K562 (cell line): Measurements from ENCODE around the gene LLGL1. TPM values are rescaled to one million over a fixed set of nuclear protein-coding genes. Genes with fewer than 3 reads are reported as not detected.
A peak's percentile ranks its signal among the peaks of the same experiment; 100 is the strongest.

ENCODE experiments used
- ATAC-seq: fragments of 200-7000 bp; cut with Tn5 transposase; 3 replicates; pipeline ENCODE4 v1.9.1; 2020; ENCODE audit warnings: moderate library complexity
- BruUV-seq: library from RNA; stranded (reverse); fragments of 400-500 nt; replicated peaks from 2 replicates; lab custom pipeline; 2021; lab: Mats Ljungman, UMichigan
- CTCF ChIA-PET: fragments of 300-600 bp; formaldehyde crosslinking; extraction: SDS; loops from one replicate; lab custom pipeline; 2021; ENCODE audit warnings: low intra/inter-chr PET ratio; lab: Yijun Ruan, JAX
- POLR2A ChIA-PET: fragments of 300-600, 350-650 bp; sonication (Branson Sonifier 250); formaldehyde crosslinking; extraction: SDS; loops from one replicate; lab custom pipeline; 2021; ENCODE audit warnings: antibody characterized with exemption, inconsistent platforms; lab: Yijun Ruan, JAX
- DNase-seq, 4 experiments: peaks; one replicate each; pipeline versions ENCODE4 v3.0.0 to v3.0.0-alpha.2; 2011 to 2018; ENCODE audit warnings: low spot score in 3 of 4, mixed read lengths in 3 of 4; ENCODE audit errors: extremely low read depth in 1 of 4
- FAIRE-seq: peaks from 2 replicates; lab custom pipeline; 2011; peaks lifted over from hg19 to GRCh38; lab: Jason Lieb, UNC
- H2AFZ ChIP-seq: 2 replicates; pipeline ENCODE4 v1.6.0; 2011; ENCODE audit warnings: low read depth, low read length, control low read depth, inconsistent platforms
- H3K27ac ChIP-seq: fragments of 200-600 bp; 3 replicates; pipeline ENCODE4 v1.8.0; 2011; ENCODE audit warnings: low read depth, mild to moderate bottlenecking, control low read depth, inconsistent platforms, low read length, moderate library complexity, mixed read lengths; ENCODE audit errors: extremely low read depth
- H3K27me3 ChIP-seq, 2 experiments: fragments of 300-600 bp in 1 of 2; 2 replicates in 1 of 2; 3 replicates in 1 of 2; pipeline versions ENCODE4 v1.6.0 to v1.8.0; 2011; ENCODE audit warnings: inconsistent platforms in 2 of 2, low read length in 2 of 2, mild to moderate bottlenecking in 1 of 2, mixed read lengths in 1 of 2, moderate library complexity in 1 of 2; ENCODE audit not compliant: control insufficient read depth in 2 of 2, insufficient read depth in 2 of 2
- H3K36me3 ChIP-seq: fragments of 300-600 bp; 3 replicates; pipeline ENCODE4 v1.8.0; 2011; ENCODE audit warnings: mild to moderate bottlenecking, low read length, inconsistent platforms; ENCODE audit not compliant: control insufficient read depth, insufficient read depth
- H3K4me1 ChIP-seq, 2 experiments: fragments of 200-600 bp in 1 of 2; replicated peaks in 1 of 2; 2 replicates in 1 of 2; 3 replicates in 1 of 2; pipeline versions ENCODE4 v1.5.1 to v1.8.0; 2011; ENCODE audit warnings: inconsistent platforms in 2 of 2, low read length in 2 of 2, mild to moderate bottlenecking in 1 of 2, mixed read lengths in 1 of 2, moderate library complexity in 1 of 2; ENCODE audit not compliant: control insufficient read depth in 2 of 2, insufficient read depth in 2 of 2
- H3K4me2 ChIP-seq: 2 replicates; pipeline ENCODE4 v1.6.1; 2011; ENCODE audit warnings: low read length, control low read depth, inconsistent platforms, mixed read lengths; ENCODE audit not compliant: insufficient read depth
- H3K4me3 ChIP-seq: fragments of 200-600 bp; sonication (generic), shearing (Covaris generic); 2 replicates; pipeline ENCODE4 v1.5.1; 2016; ENCODE audit warnings: control low read depth, inconsistent platforms
- H3K79me2 ChIP-seq: fragments of 200-600 bp; 3 replicates; pipeline ENCODE4 v1.8.0; 2011; ENCODE audit warnings: low read length, inconsistent platforms; ENCODE audit not compliant: control insufficient read depth, insufficient read depth
- H3K9ac ChIP-seq, 2 experiments: 2 replicates each; pipeline versions ENCODE4 v1.6.0 to v1.6.1; 2011; ENCODE audit warnings: low read depth in 2 of 2, low read length in 2 of 2, control low read depth in 1 of 2, inconsistent platforms in 1 of 2, mild to moderate bottlenecking in 1 of 2, mixed read lengths in 1 of 2; ENCODE audit not compliant: insufficient read depth in 1 of 2
- H3K9me1 ChIP-seq: one replicate; pipeline ENCODE4 v1.6.0; 2011; ENCODE audit warnings: inconsistent platforms, mild to moderate bottlenecking, low read length, moderate library complexity; ENCODE audit not compliant: control insufficient read depth, insufficient read depth
- H3K9me3 ChIP-seq: replicated peaks from 2 replicates; pipeline ENCODE4 v1.5.1; 2011; ENCODE audit warnings: low read depth, low read length, inconsistent platforms; ENCODE audit not compliant: control insufficient read depth, insufficient read depth
- H4K20me1 ChIP-seq: replicated peaks from 2 replicates; pipeline ENCODE4 v1.6.1; 2011; ENCODE audit warnings: low read length, inconsistent platforms, mixed read lengths; ENCODE audit not compliant: control insufficient read depth, insufficient read depth
- BRD9 ChIP-seq: fragments of 450-650 bp; IDR thresholded peaks from 2 replicates; pipeline ENCODE4 v1.6.1; 2018; ENCODE audit warnings: low read depth; ENCODE audit not compliant: partially characterized antibody
- CBX5 ChIP-seq: IDR thresholded peaks from 2 replicates; pipeline ENCODE4 v1.6.1; 2014; ENCODE audit warnings: low read depth, borderline replicate concordance
- DIDO1 ChIP-seq: fragments of 450-650 bp; IDR thresholded peaks from 2 replicates; pipeline ENCODE4 v1.6.1; 2016; ENCODE audit warnings: low read depth, missing biosample characterization, missing genetic modification characterization
- DPF2 ChIP-seq: fragments of 450-650 bp; IDR thresholded peaks from 2 replicates; pipeline ENCODE4 v1.6.1; 2016
- FOXJ2 ChIP-seq: fragments of 200-800 bp; sonication (Bioruptor generic); IDR thresholded peaks from 2 replicates; pipeline ENCODE4 v1.6.1; 2016; ENCODE audit warnings: missing genetic modification characterization, missing compliant biosample characterization
- HDAC1 ChIP-seq, 2 experiments: fragments of 450-650 bp; IDR thresholded peaks; 2 replicates each; pipeline ENCODE4 v1.6.1; 2016 to 2017; ENCODE audit warnings: inconsistent platforms in 1 of 2, mild to moderate bottlenecking in 1 of 2, moderate library complexity in 1 of 2
- LCOR ChIP-seq: sonication (generic); formaldehyde crosslinking; IDR thresholded peaks from 2 replicates; pipeline ENCODE4 v1.8.0; 2022; ENCODE audit warnings: mild to moderate bottlenecking, missing genetic modification reagents
- NBN ChIP-seq: fragments of 450-650 bp; IDR thresholded peaks from 2 replicates; pipeline ENCODE4 v1.6.1; 2016; ENCODE audit warnings: low read depth, mild to moderate bottlenecking
- NR2C1 ChIP-seq, 2 experiments: fragments of 450-650 bp; IDR thresholded peaks; 2 replicates each; pipeline ENCODE4 v1.6.1; 2017; ENCODE audit warnings: mild to moderate bottlenecking in 2 of 2, antibody characterized with exemption in 1 of 2, inconsistent platforms in 1 of 2, missing compliant biosample characterization in 1 of 2, missing genetic modification characterization in 1 of 2
- PHF20 ChIP-seq: fragments of 450-650 bp; IDR thresholded peaks from 2 replicates; pipeline ENCODE4 v1.6.1; 2018; ENCODE audit not compliant: partially characterized antibody
- POLR2AphosphoS2 ChIP-seq: IDR thresholded peaks from 2 replicates; pipeline ENCODE4 v1.6.1; 2012; ENCODE audit warnings: low read length, improper control_type of control experiment
- SMARCE1 ChIP-seq: fragments of 450-650 bp; IDR thresholded peaks from 2 replicates; pipeline ENCODE4 v1.7.1; 2016; ENCODE audit warnings: mild to moderate bottlenecking
- TFAM ChIP-seq: fragments of 250-450 bp; sonication (Bioruptor Pico); conservative IDR thresholded peaks from 2 replicates; pipeline ENCODE4 v1.5.0; 2021; ENCODE audit warnings: mild to moderate bottlenecking, moderate library complexity
- ZFX ChIP-seq: sonication (generic); formaldehyde crosslinking; IDR thresholded peaks from 2 replicates; pipeline ENCODE4 v1.8.0; 2022; ENCODE audit warnings: mild to moderate bottlenecking, missing genetic modification reagents, moderate library complexity
- ZNF263 ChIP-seq: sonication (generic); formaldehyde crosslinking; IDR thresholded peaks from 2 replicates; pipeline ENCODE4 v1.8.0; 2022; ENCODE audit warnings: mild to moderate bottlenecking, missing genetic modification reagents, borderline replicate concordance
- ZNF3 ChIP-seq: fragments of 250-450 bp; sonication (Bioruptor Pico); IDR thresholded peaks from 2 replicates; pipeline ENCODE4 v1.5.0; 2021; ENCODE audit warnings: mild to moderate bottlenecking, moderate library complexity
- ZNF316 ChIP-seq: fragments of 450-650 bp; IDR thresholded peaks from 2 replicates; pipeline ENCODE4 v1.6.1; 2016
- WGBS: fragments of 100-300 bp; shearing (Covaris generic); methylation state at CpG from one replicate; pipeline ENCODE4 v1.1.6; 2016; ENCODE audit warnings: low coverage, mixed read lengths; ENCODE audit not compliant: insufficient coverage; ENCODE audit errors: missing lambda C conversion rate; 5-methylcytosine and 5-hydroxymethylcytosine counted together
- in situ Hi-C: fragments of 300-500 bp; cut with MboI; formaldehyde crosslinking; loops from 4 replicates; pipeline ENCODE4 v1.15.0; 2018; ENCODE audit warnings: inconsistent platforms, mixed read lengths
- intact Hi-C: fragments of 100-400 bp; cut with micrococcal nuclease; formaldehyde crosslinking; loops from 2 replicates; pipeline ENCODE4 v1.14.2; 2022
- polyA plus RNA-seq, 8 experiments: library from polyadenylated mRNA; depleted of rRNA in 4 of 8; stranded (reverse) in 5 of 8; unstranded in 3 of 8; fragments of >200 nt; fragmentation: Nextera tagmentation in 2 of 8; fragmentation: Illumina TruSeq in 1 of 8; extraction: Ambion mirVana in 2 of 8; extraction: Trizol in 1 of 8; gene quantifications; 2 replicates each; pipeline versions ENCODE4 v1.2.1 to v1.2.3, GENCODE V29; 2011 to 2014; ENCODE audit warnings: inconsistent platforms in 1 of 8, missing spikeins in 1 of 8
- total RNA-seq, 7 experiments: library from RNA; depleted of rRNA in 6 of 7; stranded (reverse); fragments of >200 nt in 6 of 7; fragmentation: Illumina TruSeq in 2 of 7; extraction: Trizol in 2 of 7; gene quantifications; 2 replicates each; pipeline versions ENCODE4 v1.2.1 to v1.2.3, GENCODE V29; 2011 to 2021; ENCODE audit warnings: low replicate concordance in 1 of 7
- TF ChIP-seq, protein P1 (sequence below): sonication (generic); formaldehyde crosslinking; IDR thresholded peaks from 2 replicates; pipeline ENCODE4 v1.8.1; 2023; ENCODE audit warnings: mild to moderate bottlenecking, missing genetic modification reagents
- TF ChIP-seq, protein P2 (sequence below), 2 experiments: IDR thresholded peaks; 2 replicates each; pipeline ENCODE4 v1.6.1; 2012; ENCODE audit warnings: improper control_type of control experiment in 2 of 2, low read depth in 2 of 2, low read length in 2 of 2, borderline replicate concordance in 1 of 2

LLGL1 gene
- total and polyA plus RNA-seq, 9 of the 15 experiments (the other 6 are each of a cell fraction or from before 2014, with no cell fraction given): 0.11 to 12.9 (median 5.3) TPM; not detected in 1

DNA sequence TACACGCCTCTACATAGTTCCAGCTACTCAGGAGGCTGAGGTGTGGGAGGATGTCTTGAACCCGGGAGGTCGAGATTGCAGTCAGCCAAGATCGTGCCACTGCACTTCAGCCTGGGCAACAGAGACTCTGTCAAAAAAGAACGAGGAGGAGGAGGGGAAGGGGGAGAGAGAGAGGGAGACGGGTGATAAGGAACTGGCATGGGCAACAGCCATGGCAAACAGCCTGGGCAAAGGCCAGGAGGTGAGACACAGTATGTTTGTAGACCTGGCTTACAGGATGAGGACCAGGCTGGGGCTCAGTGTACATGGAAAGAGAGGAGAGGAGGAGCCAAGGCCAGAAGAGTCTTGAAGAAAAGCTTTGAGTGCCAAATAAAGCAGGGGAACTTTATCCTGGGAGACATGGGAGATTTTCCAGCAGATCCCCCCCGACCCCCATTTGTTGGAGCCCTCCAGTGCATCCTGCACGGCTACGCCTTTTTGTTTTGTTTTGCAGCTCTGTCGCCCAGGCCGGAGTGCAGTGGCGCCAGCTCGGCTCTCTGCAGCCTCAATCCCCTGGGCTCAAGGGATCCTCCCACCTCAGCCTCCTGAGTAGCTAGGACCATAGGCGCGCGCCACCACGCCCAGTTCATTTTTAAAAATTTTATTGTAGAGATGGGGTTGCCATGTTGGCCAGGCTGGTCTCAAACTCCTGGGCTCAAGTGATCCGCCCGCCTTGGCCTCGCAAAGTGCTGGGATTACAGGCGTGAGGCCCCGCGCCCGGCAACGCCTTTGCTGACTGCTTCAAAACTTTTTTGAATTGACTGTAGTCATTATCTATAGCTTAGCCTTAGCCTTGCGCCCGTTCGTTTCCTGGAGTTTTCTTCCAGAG lies 43.1 kb upstream of the LLGL1 start:
- Histone ChIP-seq H3K27me3 (no peaks in the 10 kb centered on the region), H3K9ac (peak overlapping the region; percentile 93 to 94), H3K4me1 (peaks cover 22 to 30% of the 10 kb centered on the region in 2 experiments), H3K4me3 (peak overlapping the region; percentile 69), H3K27ac (peak overlapping the region; percentile 99), H4K20me1 (peaks cover 28% of the 10 kb centered on the region), H3K9me1 (no peaks in the 10 kb centered on the region), H3K79me2 (peaks cover 37% of the 10 kb centered on the region), H3K36me3 (peaks cover 20% of the 10 kb centered on the region; the same call in 2 of the 3 replicates), H3K9me3 (no peaks in the 10 kb centered on the region), H2AFZ (peak overlapping the region; percentile 98), H3K4me2 (peak overlapping the region; percentile 95)
- TSS peak; percentile 93 for BruUV-seq
- peak in 1 of 4 experiments; percentile 50 for DNase-seq
- 2% methylated on average over 16 of the region's 28 CpGs for WGBS
- in situ Hi-C loops: no loop called here
- ATAC-seq: peak; percentile 14
- ChIA-PET CTCF (no interaction called here), POLR2A (interaction anchor here (0.6 to 1.9 kb wide), 7 partner anchors 9 to 456 kb away, joined by 3 to 8 read pairs (median 3); no protein-coding TSS in a partner anchor)
- intact Hi-C loops: no loop called here
- FAIRE-seq: no peak
- TF ChIP-seq DPF2 (peak; percentile 19; the same call in 1 of the 2 replicates), HDAC1 (IDR thresholded peaks at IDR 0.05) (peak in 1 of 2 experiments; percentile 15; a peak in 1 of 4 replicates), FOXJ2 (tag) (0 out of 2 replicates have a peak, but pooled peaks have one; percentile 9), SMARCE1 (0 out of 2 replicates have a peak, but pooled peaks have one; percentile 18), CBX5 (0 out of 2 replicates have a peak, but pooled peaks have one; percentile 35), ZFX (CRISPR knock-in tag) (peak; percentile 73; the same call in 1 of the 2 replicates), BRD9 (peak; percentile 43), NBN (0 out of 2 replicates have a peak, but pooled peaks have one; percentile 21), NR2C1 (IDR thresholded peaks at IDR 0.05) (no peak), NR2C1 (tag; IDR thresholded peaks at IDR 0.05) (0 out of 2 replicates have a peak, but pooled peaks have one; percentile 28), POLR2AphosphoS2 (no peak), ZNF263 (CRISPR knock-in tag) (0 out of 2 replicates have a peak, but pooled peaks have one; percentile 30), TFAM (no peak), ZNF3 (no peak), DIDO1 (tag) (no peak), LCOR (CRISPR knock-in tag) (0 out of 2 replicates have a peak, but pooled peaks have one; percentile 16), PHF20 (peak; percentile 15), ZNF316 (peak; percentile 33; the same call in 1 of the 2 replicates)
- TF ChIP-seq, protein P1, sequence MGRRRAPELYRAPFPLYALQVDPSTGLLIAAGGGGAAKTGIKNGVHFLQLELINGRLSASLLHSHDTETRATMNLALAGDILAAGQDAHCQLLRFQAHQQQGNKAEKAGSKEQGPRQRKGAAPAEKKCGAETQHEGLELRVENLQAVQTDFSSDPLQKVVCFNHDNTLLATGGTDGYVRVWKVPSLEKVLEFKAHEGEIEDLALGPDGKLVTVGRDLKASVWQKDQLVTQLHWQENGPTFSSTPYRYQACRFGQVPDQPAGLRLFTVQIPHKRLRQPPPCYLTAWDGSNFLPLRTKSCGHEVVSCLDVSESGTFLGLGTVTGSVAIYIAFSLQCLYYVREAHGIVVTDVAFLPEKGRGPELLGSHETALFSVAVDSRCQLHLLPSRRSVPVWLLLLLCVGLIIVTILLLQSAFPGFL: peak; percentile 80; the same call in 1 of the 2 replicates
- TF ChIP-seq, protein P2, sequence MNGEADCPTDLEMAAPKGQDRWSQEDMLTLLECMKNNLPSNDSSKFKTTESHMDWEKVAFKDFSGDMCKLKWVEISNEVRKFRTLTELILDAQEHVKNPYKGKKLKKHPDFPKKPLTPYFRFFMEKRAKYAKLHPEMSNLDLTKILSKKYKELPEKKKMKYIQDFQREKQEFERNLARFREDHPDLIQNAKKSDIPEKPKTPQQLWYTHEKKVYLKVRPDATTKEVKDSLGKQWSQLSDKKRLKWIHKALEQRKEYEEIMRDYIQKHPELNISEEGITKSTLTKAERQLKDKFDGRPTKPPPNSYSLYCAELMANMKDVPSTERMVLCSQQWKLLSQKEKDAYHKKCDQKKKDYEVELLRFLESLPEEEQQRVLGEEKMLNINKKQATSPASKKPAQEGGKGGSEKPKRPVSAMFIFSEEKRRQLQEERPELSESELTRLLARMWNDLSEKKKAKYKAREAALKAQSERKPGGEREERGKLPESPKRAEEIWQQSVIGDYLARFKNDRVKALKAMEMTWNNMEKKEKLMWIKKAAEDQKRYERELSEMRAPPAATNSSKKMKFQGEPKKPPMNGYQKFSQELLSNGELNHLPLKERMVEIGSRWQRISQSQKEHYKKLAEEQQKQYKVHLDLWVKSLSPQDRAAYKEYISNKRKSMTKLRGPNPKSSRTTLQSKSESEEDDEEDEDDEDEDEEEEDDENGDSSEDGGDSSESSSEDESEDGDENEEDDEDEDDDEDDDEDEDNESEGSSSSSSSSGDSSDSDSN (IDR thresholded peaks at IDR 0.05; ENCODE audit: borderline replicate concordance in 1 of 2, low read depth in 2 of 2, low read length in 2 of 2): 0 out of 4 replicates have a peak, but pooled peaks of 1 of the 2 experiments have one; percentile 30
